GM06990 (cell line): Measurements from ENCODE around the gene MCCC2.
"Not testable (repeated sequence)": the region's sequence is repeated elsewhere in the genome, so short reads cannot be mapped to it uniquely, and the experiment has no call there.

Source experiments
- DNase-seq: peaks from one replicate; pipeline ENCODE4 v3.0.0-alpha.2; 2011; ENCODE audit not compliant: insufficient read length; ENCODE audit errors: extremely low read depth
- H3K27me3 ChIP-seq: replicated peaks from 2 replicates; pipeline ENCODE4 v1.6.0; 2011; ENCODE audit warnings: low read length; ENCODE audit not compliant: control insufficient read depth, insufficient read depth
- H3K36me3 ChIP-seq: 2 replicates; pipeline ENCODE4 v1.5.1; 2011; ENCODE audit warnings: low read length; ENCODE audit not compliant: control insufficient read depth, insufficient read depth
- H3K4me3 ChIP-seq: replicated peaks from 2 replicates; pipeline ENCODE4 v1.5.1; 2011; ENCODE audit warnings: low read depth, mild to moderate bottlenecking, control low read depth, low read length
- CTCF ChIP-seq: IDR thresholded peaks from 2 replicates; pipeline ENCODE4 v1.5.1; 2011; ENCODE audit warnings: low read length, control low read depth, mild to moderate bottlenecking, inconsistent platforms; ENCODE audit not compliant: insufficient read depth, poor library complexity, severe bottlenecking

MCCC2 gene

DNA sequence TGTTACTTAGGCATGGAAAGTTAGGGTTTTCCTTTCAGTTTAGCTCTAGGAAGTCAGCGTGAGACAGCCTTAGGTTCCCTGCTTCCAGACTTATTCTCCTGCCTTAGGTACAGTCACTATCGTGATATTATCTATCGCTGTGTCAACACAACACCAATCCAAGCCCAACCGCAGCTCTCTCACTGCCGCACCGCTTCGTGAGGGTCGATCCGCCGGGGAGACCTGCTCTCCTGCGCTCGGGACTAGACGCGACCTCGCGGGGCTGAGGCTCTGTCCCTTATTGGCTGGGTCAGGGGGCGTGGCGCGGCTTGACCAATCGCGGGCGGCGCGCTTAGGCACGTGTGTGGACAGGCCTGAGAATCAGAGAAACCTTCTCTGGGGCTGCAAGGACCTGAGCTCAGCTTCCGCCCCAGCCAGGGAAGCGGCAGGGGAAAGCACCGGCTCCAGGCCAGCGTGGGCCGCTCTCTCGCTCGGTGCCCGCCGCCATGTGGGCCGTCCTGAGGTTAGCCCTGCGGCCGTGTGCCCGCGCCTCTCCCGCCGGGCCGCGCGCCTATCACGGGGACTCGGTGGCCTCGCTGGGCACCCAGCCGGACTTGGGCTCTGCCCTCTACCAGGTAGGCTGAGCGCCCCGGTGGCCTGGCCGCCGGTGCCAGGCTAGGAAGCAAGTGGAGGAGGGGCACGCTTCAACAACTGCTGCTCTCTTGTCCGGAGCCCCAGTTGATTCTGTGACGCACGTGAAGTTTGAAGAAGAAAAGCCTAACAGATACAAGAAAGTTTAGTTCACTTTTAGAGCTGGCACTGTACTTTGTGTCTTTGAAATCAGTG lies at the start of gene MCCC2:
MCCC2 (plus strand) TSS at position 400 of the 825 bp plus-strand sequence; CDS start at position 486, 86 bp downstream.
- H3K4me3 ChIP-seq, result peak within 1 kb of the TSS; percentile 76
- no peak for TF ChIP-seq CTCF
- DNase-seq, result peak; percentile 98

GRCh38 chr5:71537687-71538086 lies 49.5 kb upstream of the MCCC2 start:
- no peak for DNase-seq
- Histone ChIP-seq H3K36me3 (peaks cover 2% of the 10 kb centered on the region; the same call in 1 of the 2 replicates), H3K27me3 (no peaks in the 10 kb centered on the region), H3K4me3 (no peak overlapping the region)
- TF ChIP-seq CTCF, result no peak

More for the DNA sequence above, at the start of gene MCCC2:
- H3K36me3 ChIP-seq, result no peaks in the 10 kb centered on the region
- H3K27me3 ChIP-seq, result no peaks in the 10 kb centered on the region

- not testable (repeated sequence) for H3K36me3 ChIP-seq, H3K27me3 ChIP-seq, H3K4me3 ChIP-seq, DNase-seq
Measured at GRCh38 chr5:71550885-71551284, 36.3 kb upstream of the MCCC2 start.

DNA sequence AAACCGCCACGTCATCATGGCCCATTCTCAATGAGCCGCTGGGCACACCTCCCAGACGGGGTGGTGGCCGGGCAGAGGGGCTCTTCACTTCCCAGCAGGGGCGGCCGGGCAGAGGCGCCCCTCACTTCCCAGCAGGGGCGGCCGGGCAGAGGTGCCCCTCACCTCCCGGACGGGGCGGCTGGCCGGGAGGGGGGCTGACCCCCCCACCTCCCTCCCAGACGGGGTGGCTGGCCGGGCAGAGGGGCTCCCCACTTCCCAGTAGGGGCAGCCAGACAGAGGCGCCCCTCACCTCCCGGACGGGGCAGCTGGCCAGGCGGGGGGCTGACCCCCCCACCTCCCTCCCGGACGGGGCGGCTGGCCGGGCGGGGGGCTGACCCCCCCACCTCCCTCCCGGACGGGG lies 35.6 kb upstream of the MCCC2 start:
- DNase-seq, H3K36me3 ChIP-seq: not testable (repeated sequence)

GRCh38 chr5:71552026-71552749 lies 35.0 kb upstream of the MCCC2 start:
- H3K27me3 ChIP-seq, H3K4me3 ChIP-seq, DNase-seq, H3K36me3 ChIP-seq: not testable (repeated sequence)

More for the DNA sequence above, 35.6 kb upstream of the MCCC2 start:
- not testable (repeated sequence) for H3K4me3 ChIP-seq, H3K27me3 ChIP-seq

DNA sequence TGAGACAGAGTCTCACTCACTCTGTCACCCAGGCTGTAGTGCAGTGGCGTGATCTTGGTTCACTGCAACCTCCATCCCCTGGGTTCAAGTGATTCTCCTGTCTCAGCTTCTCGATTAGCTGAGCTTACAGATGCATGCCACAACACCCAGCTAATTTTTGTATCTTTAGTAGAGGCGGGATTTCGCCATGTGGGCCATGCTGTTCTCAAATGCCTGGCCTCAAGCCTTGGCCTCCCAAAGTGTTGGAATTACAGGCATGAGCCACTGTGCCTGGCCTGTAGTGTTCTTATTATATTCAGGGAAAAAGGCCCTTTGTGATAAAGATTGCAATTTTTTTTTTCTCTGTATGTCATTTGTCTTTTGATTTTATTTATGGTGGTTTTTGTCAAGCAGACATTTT lies 24.0 kb upstream of the MCCC2 start:
- Histone ChIP-seq H3K36me3 (peaks cover 6% of the 10 kb centered on the region), H3K4me3 (no peak overlapping the region), H3K27me3 (no peaks in the 10 kb centered on the region)
- no peak for DNase-seq
- no peak for TF ChIP-seq CTCF

DNA sequence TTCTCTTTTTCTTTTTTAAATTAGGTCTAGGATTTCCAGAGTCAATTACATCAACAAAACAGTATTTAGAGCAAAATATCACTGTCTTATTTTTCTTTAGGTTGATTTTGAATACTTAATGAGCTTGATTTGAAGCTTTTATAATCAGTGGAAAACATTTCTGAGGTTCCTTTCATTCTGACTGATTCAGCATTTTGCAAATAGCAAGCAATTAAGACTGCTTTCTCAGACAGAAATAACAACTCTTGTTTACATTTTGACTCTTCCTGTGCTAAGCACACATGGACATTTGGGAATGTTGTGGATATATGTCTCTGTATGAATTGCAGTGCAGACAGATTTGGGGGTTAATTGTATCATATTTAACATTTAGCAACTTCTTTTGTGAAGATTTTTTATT lies 22.2 kb upstream of the MCCC2 start:
- no peak for DNase-seq
- TF ChIP-seq CTCF, result no peak
- Histone ChIP-seq H3K36me3 (peaks cover 8% of the 10 kb centered on the region), H3K27me3 (no peaks in the 10 kb centered on the region), H3K4me3 (no peak overlapping the region)
